Loucy (cell line): ENCODE measurements around the gene MAPK8IP2.

Experiments
- CTCF ChIP-seq: fragments of 200-600 bp; sonication (generic); conservative IDR thresholded peaks from 2 replicates; pipeline ENCODE4 v1.5.1; 2014; ENCODE audit warnings: mild to moderate bottlenecking, antibody characterized with exemption, low read length
- EZH2phosphoT487 ChIP-seq: fragments of 200-600 bp; IDR thresholded peaks from 2 replicates; pipeline ENCODE4 v1.6.1; 2018; ENCODE audit warnings: antibody characterized with exemption, mild to moderate bottlenecking, moderate library complexity, borderline replicate concordance

GRCh38 chr22:50660306-50660705 is 59.7 kb downstream of the MAPK8IP2 start:
- no peak for TF ChIP-seq CTCF
- no peak for TF ChIP-seq EZH2phosphoT487
